Stimulated activated naive CD8-positive, alpha-beta T cell treated with anti-CD3 and anti-CD28 coated beads, Interleukin-15, amount 100 ng/mL, for 72 hours (primary cell): ENCODE results near the gene TMED1.
"Not testable (repeated sequence)": the region's sequence is repeated elsewhere in the genome, so short reads cannot be mapped to it uniquely, and the experiment has no call there.

Experiments
- ATAC-seq: fragments of 150-1000 bp; cut with Tn5 transposase; 2 replicates; pipeline ENCODE4 v1.10.0; 2021; ENCODE audit warnings: mild to moderate bottlenecking, moderate library complexity
- DNase-seq, 2 donors: peaks; one replicate each; pipeline ENCODE4 v3.0.0; 2021 to 2022
- H3K27ac Mint-ChIP-seq, 2 donors: one replicate each; pipeline ENCODE4 v1.8.0; 2022; ENCODE audit warnings: mild to moderate bottlenecking in 2 of 2, mixed read lengths in 2 of 2, moderate library complexity in 2 of 2
- H3K27me3 Mint-ChIP-seq: one replicate; pipeline ENCODE4 v1.8.0; 2022; ENCODE audit warnings: mixed read lengths
- H3K4me1 Mint-ChIP-seq: one replicate; pipeline ENCODE4 v1.8.0; 2022; ENCODE audit warnings: mild to moderate bottlenecking, mixed read lengths
- H3K4me3 Mint-ChIP-seq, 2 donors: one replicate each; pipeline ENCODE4 v1.8.0; 2022; ENCODE audit warnings: mild to moderate bottlenecking in 2 of 2, mixed read lengths in 2 of 2, moderate library complexity in 1 of 2
- H3K9me3 Mint-ChIP-seq, 2 donors: one replicate each; pipeline ENCODE4 v1.8.0; 2022; ENCODE audit warnings: mixed read lengths in 2 of 2

The TMED1 gene

GRCh38 chr19:10869872-10870311, 33.9 kb upstream of the TMED1 start:
- H3K4me1 Mint-ChIP-seq = peaks cover 52% of the 10 kb centered on the region
- DNase-seq = peak in 1 of 2 donors; percentile 34
- not testable (repeated sequence) for H3K9me3 Mint-ChIP-seq, H3K27me3 Mint-ChIP-seq, ATAC-seq
- H3K27ac Mint-ChIP-seq = peak overlapping the region; percentile 63 to 84
- H3K4me3 Mint-ChIP-seq = peak overlapping the region; percentile 73 to 77

- no peaks in the 10 kb centered on the region for H3K9me3 Mint-ChIP-seq
- ATAC-seq (no peak), DNase-seq (peak in 1 of 2 donors; percentile 21)
- peak overlapping the region in 1 of 2 donors; percentile 25 for H3K4me3 Mint-ChIP-seq
- H3K27me3 Mint-ChIP-seq = no peaks in the 10 kb centered on the region
- H3K4me1 Mint-ChIP-seq = peaks cover 54% of the 10 kb centered on the region
- H3K27ac Mint-ChIP-seq = no peak overlapping the region
These were observed 33.0 kb upstream of the TMED1 start for GRCh38 chr19:10868872-10869547.

- H3K27ac Mint-ChIP-seq = no peak overlapping the region
- no peak for ATAC-seq
- no peak for DNase-seq
- H3K9me3 Mint-ChIP-seq = no peaks in the 10 kb centered on the region
- no peaks in the 10 kb centered on the region for H3K27me3 Mint-ChIP-seq
- peaks cover 46% of the 10 kb centered on the region for H3K4me1 Mint-ChIP-seq
- no peak overlapping the region for H3K4me3 Mint-ChIP-seq
These were observed 30.5 kb upstream of the TMED1 start for GRCh38 chr19:10866495-10866894.

GRCh38 chr19:10864538-10864899, 28.5 kb upstream of the TMED1 start:
- Mint-ChIP-seq H3K9me3 (no peaks in the 10 kb centered on the region), H3K27me3 (no peaks in the 10 kb centered on the region), H3K4me1 (peaks cover 32% of the 10 kb centered on the region), H3K27ac (no peak overlapping the region), H3K4me3 (peak overlapping the region in 1 of 2 donors; percentile 50)
- peak; percentile 91 for ATAC-seq
- peak; percentile 74 to 81 for DNase-seq

GRCh38 chr19:10863107-10863717, 27.2 kb upstream of the TMED1 start:
- DNase-seq (no peak), ATAC-seq (no peak)
- no peaks in the 10 kb centered on the region for H3K9me3 Mint-ChIP-seq
- H3K27me3 Mint-ChIP-seq = no peaks in the 10 kb centered on the region
- no peak overlapping the region for H3K4me3 Mint-ChIP-seq
- H3K4me1 Mint-ChIP-seq = peaks cover 24% of the 10 kb centered on the region
- H3K27ac Mint-ChIP-seq = no peak overlapping the region

GRCh38 chr19:10862561-10863106, 26.6 kb upstream of the TMED1 start:
- H3K4me1 Mint-ChIP-seq = peaks cover 18% of the 10 kb centered on the region
- H3K9me3 Mint-ChIP-seq = no peaks in the 10 kb centered on the region
- DNase-seq (no peak), ATAC-seq (no peak)
- H3K27ac Mint-ChIP-seq = no peak overlapping the region
- no peak overlapping the region for H3K4me3 Mint-ChIP-seq
- H3K27me3 Mint-ChIP-seq = no peaks in the 10 kb centered on the region

GRCh38 chr19:10861103-10861651, 25.2 kb upstream of the TMED1 start:
- DNase-seq (peak; percentile 34 to 38), ATAC-seq (no peak)
- no peaks in the 10 kb centered on the region for H3K27me3 Mint-ChIP-seq
- H3K27ac Mint-ChIP-seq = no peak overlapping the region
- no peaks in the 10 kb centered on the region for H3K9me3 Mint-ChIP-seq
- peaks cover 18% of the 10 kb centered on the region for H3K4me1 Mint-ChIP-seq
- no peak overlapping the region for H3K4me3 Mint-ChIP-seq

- DNase-seq = peak; percentile 47 to 52
- Mint-ChIP-seq H3K27me3 (no peaks in the 10 kb centered on the region), H3K4me3 (no peak overlapping the region), H3K9me3 (no peaks in the 10 kb centered on the region), H3K27ac (peak overlapping the region; percentile 75 to 83), H3K4me1 (peaks cover 5% of the 10 kb centered on the region)
- ATAC-seq = peak; percentile 50
These were observed 22.3 kb upstream of the TMED1 start for GRCh38 chr19:10858204-10858828.

- not testable (repeated sequence) for DNase-seq, H3K27ac Mint-ChIP-seq, H3K27me3 Mint-ChIP-seq, ATAC-seq, H3K9me3 Mint-ChIP-seq, H3K4me3 Mint-ChIP-seq, H3K4me1 Mint-ChIP-seq
These were observed 20.9 kb upstream of the TMED1 start for GRCh38 chr19:10856899-10857298.

- no peak overlapping the region for H3K4me3 Mint-ChIP-seq
- no peak for DNase-seq
- H3K4me1 Mint-ChIP-seq = no peaks in the 10 kb centered on the region
- no peak overlapping the region for H3K27ac Mint-ChIP-seq
- peak; percentile 54 for ATAC-seq
- no peaks in the 10 kb centered on the region for H3K27me3 Mint-ChIP-seq
- H3K9me3 Mint-ChIP-seq = no peaks in the 10 kb centered on the region
These were observed 20.0 kb upstream of the TMED1 start for GRCh38 chr19:10855879-10856522.

- Mint-ChIP-seq H3K27ac (no peak overlapping the region), H3K27me3 (no peaks in the 10 kb centered on the region), H3K9me3 (no peaks in the 10 kb centered on the region), H3K4me3 (no peak overlapping the region), H3K4me1 (no peaks in the 10 kb centered on the region)
- ATAC-seq (no peak), DNase-seq (no peak)
These were observed 18.5 kb upstream of the TMED1 start for GRCh38 chr19:10854350-10855089.

GRCh38 chr19:10852941-10853340, 16.9 kb upstream of the TMED1 start:
- no peak overlapping the region for H3K4me3 Mint-ChIP-seq
- H3K27me3 Mint-ChIP-seq = no peaks in the 10 kb centered on the region
- H3K9me3 Mint-ChIP-seq = no peaks in the 10 kb centered on the region
- DNase-seq (no peak), ATAC-seq (no peak)
- H3K4me1 Mint-ChIP-seq = peaks cover 15% of the 10 kb centered on the region
- no peak overlapping the region for H3K27ac Mint-ChIP-seq

GRCh38 chr19:10852098-10852800, 16.2 kb upstream of the TMED1 start:
- DNase-seq = no peak
- no peak for ATAC-seq
- Mint-ChIP-seq H3K27me3 (no peaks in the 10 kb centered on the region), H3K27ac (no peak overlapping the region), H3K4me1 (peaks cover 20% of the 10 kb centered on the region), H3K9me3 (no peaks in the 10 kb centered on the region), H3K4me3 (no peak overlapping the region)

- no peaks in the 10 kb centered on the region for H3K27me3 Mint-ChIP-seq
- peaks cover 7 to 9% of the 10 kb centered on the region in 2 donors for H3K9me3 Mint-ChIP-seq
- H3K4me1 Mint-ChIP-seq = peaks cover 20% of the 10 kb centered on the region
- peak overlapping the region; percentile 40 to 96 for H3K27ac Mint-ChIP-seq
- ATAC-seq (no peak), DNase-seq (no peak)
- no peak overlapping the region for H3K4me3 Mint-ChIP-seq
These were observed 14.6 kb upstream of the TMED1 start for GRCh38 chr19:10850631-10851030.
